Endothelial cell of umbilical vein (primary cell): ENCODE data around the gene INPP5A. TPM values are rescaled to one million over a fixed set of nuclear protein-coding genes. Genes with fewer than 3 reads are reported as not detected.

ENCODE experiments used
- BruUV-seq: library from RNA; stranded (reverse); fragments of 400-500 nt; replicated peaks from 2 replicates; lab custom pipeline; 2021; lab: Mats Ljungman, UMichigan
- CTCF ChIA-PET: fragments of 300-600, 350-600 bp; sonication (Branson Sonifier 250); formaldehyde crosslinking; loops from one replicate; lab custom pipeline; 2021; ENCODE audit warnings: antibody characterized with exemption, inconsistent platforms; lab: Charles Lee
- POLR2A ChIA-PET: fragments of 300-600, 350-600 bp; sonication (Branson Sonifier 250); formaldehyde crosslinking; loops from one replicate; lab custom pipeline; 2021; ENCODE audit warnings: antibody characterized with exemption, inconsistent platforms; lab: Charles Lee
- DNase-seq: peaks from one replicate; pipeline ENCODE4 v3.0.0-alpha.2; 2011; ENCODE audit warnings: low read depth, low spot score
- FAIRE-seq: peaks from 2 replicates; lab custom pipeline; 2011; peaks lifted over from hg19 to GRCh38; lab: Jason Lieb, UNC
- H2AFZ ChIP-seq: 2 replicates; pipeline ENCODE4 v1.6.0; 2012; ENCODE audit warnings: low read depth, low read length, control low read depth, inconsistent platforms
- H3K27ac ChIP-seq: 2 replicates; pipeline ENCODE4 v1.5.1; 2011; ENCODE audit warnings: low read depth, mild to moderate bottlenecking, control low read depth, low read length, moderate library complexity; ENCODE audit not compliant: insufficient read depth
- H3K27me3 ChIP-seq, 2 experiments: 2 replicates each; pipeline versions ENCODE4 v1.6.0 to v1.6.1; 2011; ENCODE audit warnings: low read length in 2 of 2, mixed read lengths in 1 of 2; ENCODE audit not compliant: control insufficient read depth in 2 of 2, insufficient read depth in 2 of 2
- H3K36me3 ChIP-seq, 2 experiments: 2 replicates in 1 of 2; 3 replicates in 1 of 2; pipeline ENCODE4 v1.5.1; 2011; ENCODE audit warnings: low read length in 2 of 2, mild to moderate bottlenecking in 1 of 2, moderate library complexity in 1 of 2; ENCODE audit not compliant: control insufficient read depth in 2 of 2, insufficient read depth in 2 of 2; ENCODE audit errors: extremely low read depth in 1 of 2
- H3K4me1 ChIP-seq: 3 replicates; pipeline ENCODE4 v1.5.1; 2011; ENCODE audit warnings: mild to moderate bottlenecking, low read length; ENCODE audit not compliant: control insufficient read depth, insufficient read depth; ENCODE audit errors: extremely low read depth
- H3K4me2 ChIP-seq: 2 replicates; pipeline ENCODE4 v1.6.1; 2011; ENCODE audit warnings: low read length, control low read depth, mixed read lengths; ENCODE audit not compliant: insufficient read depth
- H3K4me3 ChIP-seq, 3 experiments: fragments of 200-600 bp in 1 of 3; sonication (generic), shearing (Covaris generic) in 1 of 3; replicated peaks in 1 of 3; 2 replicates each; pipeline ENCODE4 v1.5.1; 2011 to 2016; ENCODE audit warnings: control low read depth in 3 of 3, low read length in 3 of 3, mild to moderate bottlenecking in 2 of 3, inconsistent platforms in 1 of 3, low read depth in 1 of 3, moderate library complexity in 1 of 3; ENCODE audit not compliant: insufficient read depth in 1 of 3
- H3K79me2 ChIP-seq: 2 replicates; pipeline ENCODE4 v1.6.0; 2012; ENCODE audit warnings: low read length, inconsistent platforms; ENCODE audit not compliant: control insufficient read depth, insufficient read depth
- H3K9ac ChIP-seq: replicated peaks from 2 replicates; pipeline ENCODE3; 2011; ENCODE audit warnings: low read length, control low read depth; ENCODE audit not compliant: insufficient read depth; ENCODE audit errors: extremely low read depth
- H3K9me1 ChIP-seq: replicated peaks from 3 replicates; pipeline ENCODE4 v1.6.0; 2011; ENCODE audit warnings: mild to moderate bottlenecking, low read length; ENCODE audit not compliant: control insufficient read depth, insufficient read depth; ENCODE audit errors: extremely low read depth
- H3K9me3 ChIP-seq: replicated peaks from 2 replicates; pipeline ENCODE4 v1.5.1; 2012; ENCODE audit warnings: low read length, inconsistent platforms; ENCODE audit not compliant: control insufficient read depth, insufficient read depth
- H4K20me1 ChIP-seq: replicated peaks from 2 replicates; pipeline ENCODE3; 2011; ENCODE audit warnings: mild to moderate bottlenecking, low read length; ENCODE audit not compliant: control insufficient read depth, insufficient read depth; ENCODE audit errors: extremely low read depth
- EZH2 ChIP-seq: IDR thresholded peaks from 2 replicates; pipeline ENCODE4 v1.6.1; 2012; ENCODE audit warnings: borderline replicate concordance, low read depth, mild to moderate bottlenecking, moderate library complexity, low read length, inconsistent platforms; ENCODE audit not compliant: severe bottlenecking
- FOS ChIP-seq: IDR thresholded peaks from 2 replicates; pipeline ENCODE4 v1.6.1; 2011; ENCODE audit warnings: mild to moderate bottlenecking, low read length, moderate library complexity, borderline replicate concordance; ENCODE audit not compliant: insufficient read depth
- GATA2 ChIP-seq: IDR thresholded peaks from 2 replicates; pipeline ENCODE4 v1.7.0; 2011; ENCODE audit warnings: low read depth, mild to moderate bottlenecking, moderate library complexity, mixed read lengths, low read length; ENCODE audit not compliant: insufficient read length, insufficient read depth
- JUN ChIP-seq: IDR thresholded peaks from 2 replicates; pipeline ENCODE4 v1.6.1; 2011; ENCODE audit warnings: borderline replicate concordance, low read depth; ENCODE audit not compliant: insufficient read length, insufficient read depth
- MAX ChIP-seq: IDR thresholded peaks from 2 replicates; pipeline ENCODE4 v1.6.1; 2011; ENCODE audit not compliant: insufficient read depth, insufficient read length
- MYC ChIP-seq: IDR thresholded peaks from one replicate; pipeline ENCODE4 v1.6.1; 2011; ENCODE audit warnings: mild to moderate bottlenecking, low read depth, low read length
- POLR2A ChIP-seq: IDR thresholded peaks from 2 replicates; pipeline ENCODE4 v1.6.1; 2012; ENCODE audit warnings: low read depth, mild to moderate bottlenecking, control low read depth, low read length
- POLR2AphosphoS5 ChIP-seq: IDR thresholded peaks from 2 replicates; pipeline ENCODE4 v1.6.1; 2012; ENCODE audit warnings: low read depth, mild to moderate bottlenecking, control low read depth, low read length, moderate library complexity; ENCODE audit not compliant: insufficient read depth
- dilution Hi-C: fragments of 300-500 bp; cut with MboI; formaldehyde crosslinking; loops from one replicate; pipeline ENCODE4 v1.15.0; 2019; ENCODE audit warnings: low sequenced_read_pairs; ENCODE audit not compliant: extremely low pct_ligation_motif_present
- intact Hi-C: fragments of 100-400 bp; cut with micrococcal nuclease; formaldehyde crosslinking; loops from one replicate; pipeline ENCODE4 v1.10.0; 2022
- polyA plus RNA-seq, 4 experiments: library from polyadenylated mRNA; depleted of rRNA in 3 of 4; stranded (reverse) in 3 of 4; unstranded in 1 of 4; fragments of >200 nt; gene quantifications; 2 replicates each; pipeline versions ENCODE4 v1.2.1 to v1.2.3, GENCODE V29; 2011 to 2012; ENCODE audit warnings: missing spikeins in 1 of 4
- total RNA-seq: library from RNA; stranded (reverse); gene quantifications from 2 replicates; pipeline ENCODE4 v1.2.3, GENCODE V29; 2021
- TF ChIP-seq, protein P1 (sequence below), 2 donors: IDR thresholded peaks; 1 replicate in 1 of 2; 2 replicates in 1 of 2; pipeline ENCODE4 v1.5.1; 2011; ENCODE audit warnings: low read length in 2 of 2, mild to moderate bottlenecking in 2 of 2, moderate library complexity in 2 of 2, control low read depth in 1 of 2, inconsistent platforms in 1 of 2, low read depth in 1 of 2; ENCODE audit not compliant: insufficient read depth in 1 of 2; ENCODE audit errors: extremely low read depth in 1 of 2

The INPP5A gene
- total and polyA plus RNA-seq, 2 donors (not counting 3 experiments of a cell fraction or from before 2014, with no cell fraction given), result 22.9 to 33.2 TPM

GRCh38 chr10:132521041-132521465, 16.5 kb upstream of the INPP5A start:
- Histone ChIP-seq H3K9me3 (no peaks in the 10 kb centered on the region), H3K4me1 (peaks cover 11% of the 10 kb centered on the region), H3K27ac (no peak overlapping the region), H3K36me3 (no peaks in the 10 kb centered on the region), H3K9ac (no peak overlapping the region), H3K4me2 (no peak overlapping the region), H4K20me1 (no peaks in the 10 kb centered on the region), H2AFZ (no peak overlapping the region), H3K4me3 (no peak overlapping the region), H3K79me2 (no peaks in the 10 kb centered on the region), H3K27me3 (peaks cover 5 to 8% of the 10 kb centered on the region in 2 experiments), H3K9me1 (no peaks in the 10 kb centered on the region)
- no TSS peak for BruUV-seq
- FAIRE-seq (no peak), DNase-seq (no peak)
- no peak for TF ChIP-seq FOS
- no peak for TF ChIP-seq GATA2
- TF ChIP-seq EZH2, result no peak
- TF ChIP-seq POLR2A, result no peak
- TF ChIP-seq MAX, result no peak
- no peak for TF ChIP-seq POLR2AphosphoS5
- no peak for TF ChIP-seq JUN
- TF ChIP-seq, protein P1, sequence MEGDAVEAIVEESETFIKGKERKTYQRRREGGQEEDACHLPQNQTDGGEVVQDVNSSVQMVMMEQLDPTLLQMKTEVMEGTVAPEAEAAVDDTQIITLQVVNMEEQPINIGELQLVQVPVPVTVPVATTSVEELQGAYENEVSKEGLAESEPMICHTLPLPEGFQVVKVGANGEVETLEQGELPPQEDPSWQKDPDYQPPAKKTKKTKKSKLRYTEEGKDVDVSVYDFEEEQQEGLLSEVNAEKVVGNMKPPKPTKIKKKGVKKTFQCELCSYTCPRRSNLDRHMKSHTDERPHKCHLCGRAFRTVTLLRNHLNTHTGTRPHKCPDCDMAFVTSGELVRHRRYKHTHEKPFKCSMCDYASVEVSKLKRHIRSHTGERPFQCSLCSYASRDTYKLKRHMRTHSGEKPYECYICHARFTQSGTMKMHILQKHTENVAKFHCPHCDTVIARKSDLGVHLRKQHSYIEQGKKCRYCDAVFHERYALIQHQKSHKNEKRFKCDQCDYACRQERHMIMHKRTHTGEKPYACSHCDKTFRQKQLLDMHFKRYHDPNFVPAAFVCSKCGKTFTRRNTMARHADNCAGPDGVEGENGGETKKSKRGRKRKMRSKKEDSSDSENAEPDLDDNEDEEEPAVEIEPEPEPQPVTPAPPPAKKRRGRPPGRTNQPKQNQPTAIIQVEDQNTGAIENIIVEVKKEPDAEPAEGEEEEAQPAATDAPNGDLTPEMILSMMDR (IDR thresholded peaks at IDR 0.05; ENCODE audit: extremely low read depth in 1 of 2, insufficient read depth in 1 of 2, low read depth in 1 of 2, low read length in 2 of 2), result no peak
- TF ChIP-seq MYC, result no peak
- intact Hi-C loops (no loop called here), dilution Hi-C loops (no loop called here)
- ChIA-PET POLR2A (no interaction called here), CTCF (no interaction called here)
